Stimulated activated CD4-positive, alpha-beta T cell treated with anti-CD3 and anti-CD28 coated beads, Interleukin-15, amount 100 ng/mL, for 1 hour (primary cell): ENCODE measurements around the gene FNDC10.

Source experiments
- DNase-seq, 2 donors: peaks; one replicate each; pipeline ENCODE4 v3.0.0-alpha.2; 2020; ENCODE audit warnings: low read depth in 1 of 2, low spot score in 1 of 2

The FNDC10 gene

DNA sequence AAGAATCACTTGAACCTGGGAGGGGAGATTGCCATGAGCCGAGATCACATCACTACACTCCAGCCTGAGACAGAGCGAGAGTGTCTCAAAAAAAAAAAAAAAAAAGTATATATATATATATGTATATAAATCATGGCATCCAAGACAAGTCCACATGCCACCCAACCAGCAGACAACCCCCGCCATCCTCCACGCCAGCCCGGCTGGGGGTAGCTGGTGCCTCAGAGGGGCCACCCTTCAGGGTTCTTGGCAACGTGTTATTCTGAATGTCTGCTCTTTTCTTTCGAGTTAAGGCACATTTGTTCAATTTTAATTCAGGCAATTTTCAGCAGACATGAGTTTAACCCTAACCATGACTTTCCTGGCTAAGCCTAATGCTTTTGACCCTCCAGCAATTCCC is 49.8 kb downstream of the FNDC10 start:
- no peak for DNase-seq

DNA sequence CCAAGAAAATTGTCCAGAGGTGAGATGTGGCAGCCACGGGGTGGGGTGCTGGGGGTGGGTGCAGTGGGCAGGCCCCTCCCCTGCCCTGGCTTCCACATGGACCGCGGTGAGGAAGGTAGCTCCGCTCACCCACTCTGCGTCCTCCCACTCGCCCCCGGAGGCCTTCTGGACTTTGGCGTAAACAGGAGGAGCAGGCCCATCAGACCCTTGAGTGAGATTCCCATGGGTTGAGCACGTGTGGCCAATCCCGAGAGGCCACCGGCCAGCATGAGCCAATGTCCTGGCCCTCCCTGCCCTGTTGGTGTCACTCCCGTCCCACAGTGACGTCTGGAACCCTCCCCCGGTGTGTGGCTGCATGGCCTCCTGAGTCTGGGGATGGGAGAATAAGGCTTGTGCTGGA is 51.3 kb downstream of the FNDC10 start:
- no peak for DNase-seq
